BJ (cell line): ENCODE results near the gene CCDC146. TPM values are rescaled to one million over a fixed set of nuclear protein-coding genes. Genes with fewer than 3 reads are reported as not detected.

Source experiments
- CTCF ChIA-PET: fragments of 350-600 bp; formaldehyde crosslinking; extraction: SDS; loops from one replicate; lab custom pipeline; 2021; ENCODE audit warnings: antibody characterized with exemption, inconsistent platforms; lab: Yijun Ruan, JAX
- POLR2A ChIA-PET: fragments of 300-600 bp; sonication (Branson Sonifier 250); formaldehyde crosslinking; extraction: SDS; loops from one replicate; lab custom pipeline; 2021; ENCODE audit warnings: antibody characterized with exemption; lab: Charles Lee
- DNase-seq: peaks from one replicate; pipeline ENCODE4 v3.0.0-alpha.2; 2011; ENCODE audit warnings: low read depth
- H3K27me3 ChIP-seq: 2 replicates; pipeline ENCODE4 v1.6.0; 2011; ENCODE audit warnings: low read length; ENCODE audit not compliant: control insufficient read depth, insufficient read depth
- H3K36me3 ChIP-seq: 2 replicates; pipeline ENCODE4 v1.5.1; 2011; ENCODE audit warnings: low read length; ENCODE audit not compliant: control insufficient read depth, insufficient read depth
- H3K4me3 ChIP-seq: 2 replicates; pipeline ENCODE4 v1.5.1; 2011; ENCODE audit warnings: low read depth, mild to moderate bottlenecking, control low read depth, low read length
- CTCF ChIP-seq: IDR thresholded peaks from 2 replicates; pipeline ENCODE4 v1.5.1; 2011; ENCODE audit warnings: low read depth, mild to moderate bottlenecking, control low read depth, inconsistent platforms, low read length, moderate library complexity; ENCODE audit not compliant: insufficient read depth
- polyA plus RNA-seq: library from polyadenylated mRNA; depleted of rRNA; stranded (reverse); fragments of >200 nt; gene quantifications from 2 replicates; pipeline ENCODE4 v1.2.3, GENCODE V29; 2011

CCDC146 gene
- polyA plus RNA-seq, 1 experiment: 1.3 TPM

- no peaks in the 10 kb centered on the region for H3K36me3 ChIP-seq
- TF ChIP-seq CTCF: no peak
- H3K4me3 ChIP-seq: no peak overlapping the region
- POLR2A ChIA-PET: no interaction called here
- H3K27me3 ChIP-seq: no peaks in the 10 kb centered on the region
- no peak for DNase-seq
- CTCF ChIA-PET: interaction anchor here (0.6 to 0.8 kb wide), 2 partner anchors 11 to 90 kb away, joined by 3 read pairs; no protein-coding TSS in a partner anchor
These were observed 184.0 kb downstream of the CCDC146 start for GRCh38 chr7:77306231-77307067.

GRCh38 chr7:77308792-77309191, 186.4 kb downstream of the CCDC146 start:
- H3K36me3 ChIP-seq: no peaks in the 10 kb centered on the region
- ChIA-PET POLR2A (no interaction called here), CTCF (interaction anchor here (0.6 kb wide), 1 partner anchor 546 kb away, joined by 3 read pairs; no protein-coding TSS in a partner anchor)
- no peaks in the 10 kb centered on the region for H3K27me3 ChIP-seq
- no peak for TF ChIP-seq CTCF
- H3K4me3 ChIP-seq: no peak overlapping the region
- DNase-seq: no peak

GRCh38 chr7:77309714-77310220, 187.4 kb downstream of the CCDC146 start:
- Histone ChIP-seq H3K27me3 (no peaks in the 10 kb centered on the region), H3K4me3 (no peak overlapping the region), H3K36me3 (no peaks in the 10 kb centered on the region)
- CTCF ChIA-PET: no interaction called here
- DNase-seq: no peak
- POLR2A ChIA-PET: no interaction called here
- no peak for TF ChIP-seq CTCF

GRCh38 chr7:77310982-77311381, 188.6 kb downstream of the CCDC146 start:
- no peak for DNase-seq
- CTCF ChIA-PET: no interaction called here
- TF ChIP-seq CTCF: no peak

GRCh38 chr7:77313085-77313484, 190.7 kb downstream of the CCDC146 start:
- CTCF ChIA-PET: interaction anchor here (0.7 kb wide), 1 partner anchor 74 kb away, joined by 3 read pairs; no protein-coding TSS in a partner anchor
- Histone ChIP-seq H3K27me3 (no peaks in the 10 kb centered on the region), H3K4me3 (no peak overlapping the region), H3K36me3 (no peaks in the 10 kb centered on the region)
- DNase-seq: no peak
- TF ChIP-seq CTCF: no peak
- POLR2A ChIA-PET: no interaction called here

More at GRCh38 chr7:77310982-77311381, 188.6 kb downstream of the CCDC146 start:
- POLR2A ChIA-PET: no interaction called here
- Histone ChIP-seq H3K36me3 (no peaks in the 10 kb centered on the region), H3K4me3 (no peak overlapping the region), H3K27me3 (no peaks in the 10 kb centered on the region)
